Ishikawa (cell line): ENCODE measurements around the gene ASS1.

Source experiments
- CEBPB ChIP-seq: IDR thresholded peaks from 2 replicates; pipeline ENCODE4 v1.6.1; 2012
- CREB1 ChIP-seq: IDR thresholded peaks from 2 replicates; pipeline ENCODE4 v1.6.1; 2012; ENCODE audit warnings: low read depth
- EP300 ChIP-seq: IDR thresholded peaks from 2 replicates; pipeline ENCODE4 v1.6.1; 2012; ENCODE audit warnings: borderline replicate concordance
- MAX ChIP-seq: IDR thresholded peaks from 2 replicates; pipeline ENCODE4 v1.6.1; 2012
- RAD21 ChIP-seq: IDR thresholded peaks from 2 replicates; pipeline ENCODE4 v1.6.1; 2012; ENCODE audit warnings: low read depth
- REST ChIP-seq: IDR thresholded peaks from 2 replicates; pipeline ENCODE4 v1.6.1; 2012; ENCODE audit warnings: low read depth, mild to moderate bottlenecking
- USF1 ChIP-seq: IDR thresholded peaks from 2 replicates; pipeline ENCODE4 v1.6.1; 2012
- YY1 ChIP-seq: IDR thresholded peaks from 2 replicates; pipeline ENCODE4 v1.6.1; 2012; ENCODE audit warnings: low read depth

GRCh38 chr9:130493021-130493420 lies 48.3 kb downstream of the ASS1 start:
- TF ChIP-seq EP300: no peak
- TF ChIP-seq YY1: no peak
- no peak for TF ChIP-seq RAD21
- no peak for TF ChIP-seq CEBPB
- no peak for TF ChIP-seq USF1
- TF ChIP-seq REST: no peak
- TF ChIP-seq CREB1: no peak
- no peak for TF ChIP-seq MAX
